Activated effector memory CD4-positive, alpha-beta T cell treated with anti-CD3 and anti-CD28 coated beads, Interleukin-2, amount 50 U/mL, for 16 hours (primary cell): ENCODE measurements around the gene ZNF655.
A peak's percentile ranks its signal among the peaks of the same experiment; 100 is the strongest.

Source experiments
- DNase-seq: peaks from one replicate; pipeline ENCODE4 v3.0.0-alpha.2; 2020

Gene ZNF655

DNA sequence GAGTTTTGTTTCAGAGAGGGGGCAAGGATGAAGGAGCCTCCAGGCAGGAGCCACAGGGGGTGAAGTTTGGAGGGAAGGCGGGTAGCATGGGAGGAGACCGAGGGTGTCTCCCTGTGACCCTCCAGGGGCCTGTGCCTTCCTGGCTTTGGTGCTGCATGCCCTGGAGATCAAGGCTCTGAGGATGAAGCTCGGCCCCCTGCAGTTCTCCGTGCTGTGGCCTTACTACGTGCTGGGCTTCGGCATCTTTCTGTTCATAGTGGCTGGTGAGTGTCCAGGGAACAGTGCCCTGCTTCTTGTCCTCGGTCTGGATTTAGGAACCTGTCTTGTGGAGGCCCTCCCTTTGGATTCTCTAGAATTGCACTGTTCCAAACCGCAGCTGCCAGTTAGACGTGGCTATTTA lies 49.1 kb downstream of the ZNF655 start:
- DNase-seq, result no peak

DNA sequence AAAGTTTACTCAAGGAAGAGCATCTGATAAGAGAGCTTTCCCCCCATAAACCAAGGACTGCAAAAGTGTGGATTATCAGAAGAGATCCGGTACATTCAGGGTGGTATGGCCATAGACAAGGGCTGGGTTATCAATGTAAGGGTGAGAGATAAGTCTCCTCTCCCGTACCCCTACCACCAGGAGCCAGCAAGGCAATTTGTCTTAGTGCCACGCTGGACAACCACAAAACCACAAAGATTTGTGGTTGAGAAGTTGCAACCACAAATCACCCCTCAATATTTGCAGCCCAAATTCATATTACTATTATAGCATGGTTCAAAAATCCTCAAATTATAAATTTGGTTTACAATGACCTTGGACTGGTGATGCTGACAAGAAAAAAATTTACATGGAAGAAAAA lies 56.1 kb downstream of the ZNF655 start:
- DNase-seq, result no peak

DNA sequence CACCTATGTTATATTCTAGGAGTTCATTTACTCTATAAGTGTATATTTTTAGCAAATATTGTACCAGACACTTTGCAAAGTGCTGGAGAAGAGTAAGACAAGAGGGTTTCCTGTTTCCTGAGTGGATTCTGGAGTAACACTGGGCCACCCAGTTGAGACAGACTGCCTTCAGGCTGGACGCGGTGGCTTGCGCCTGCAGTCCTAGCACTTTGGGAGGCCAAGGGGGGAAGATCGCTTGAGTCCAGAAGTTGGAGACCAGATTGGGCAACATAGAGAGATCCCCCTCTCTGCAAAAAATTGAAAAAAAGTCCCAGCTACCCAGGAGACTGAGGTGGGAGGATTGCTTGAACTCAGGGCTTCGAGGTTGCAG lies 57.5 kb downstream of the ZNF655 start:
- DNase-seq, result no peak

DNA sequence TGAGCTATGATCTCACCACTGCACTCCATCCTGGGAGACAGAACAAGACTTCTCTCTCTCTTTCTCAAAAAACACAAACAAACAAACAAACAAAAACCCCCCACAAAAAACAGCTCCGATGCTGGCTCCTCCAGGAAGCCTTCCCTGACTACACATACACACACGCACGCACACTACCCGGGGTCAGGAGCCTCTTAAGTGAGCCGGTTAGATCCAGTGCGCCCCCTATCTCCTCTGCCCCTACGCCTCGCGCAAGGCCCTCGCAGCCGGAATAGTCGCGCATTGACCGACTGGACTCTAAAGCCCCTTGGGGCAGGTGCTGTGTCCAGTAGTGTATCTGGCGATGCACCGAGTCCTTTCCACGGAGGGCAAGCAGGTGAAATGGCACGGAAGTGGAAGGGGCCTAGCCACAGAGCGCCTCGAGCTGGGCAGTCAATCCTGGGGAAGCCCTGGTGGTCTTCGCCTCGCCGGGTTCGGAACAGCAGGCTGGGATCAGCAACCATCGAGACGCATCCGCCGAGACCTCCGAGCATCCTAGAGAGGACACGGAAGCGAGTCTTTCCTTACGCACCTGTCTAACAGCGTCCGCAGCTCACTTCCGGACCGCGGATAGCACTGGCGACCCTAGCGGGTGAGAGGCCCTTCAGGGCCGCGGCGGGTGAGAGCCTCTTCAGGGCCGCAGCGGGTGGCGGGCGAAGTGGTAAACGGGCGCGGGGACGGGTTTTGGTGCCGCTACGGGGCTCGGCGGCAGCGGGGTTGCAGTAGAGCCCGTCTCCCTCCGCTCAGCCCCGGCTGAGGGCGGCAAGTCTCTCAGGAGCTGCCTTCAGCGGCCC lies 58.1 kb downstream of the ZNF655 start, which contains the start of gene ZSCAN25:
Gene ZSCAN25, plus strand, starts transcription at position 588 of the 833 bp plus-strand sequence. CDS start 2,661 bp downstream, outside the sequence.
- peak; percentile 94 for DNase-seq

DNA sequence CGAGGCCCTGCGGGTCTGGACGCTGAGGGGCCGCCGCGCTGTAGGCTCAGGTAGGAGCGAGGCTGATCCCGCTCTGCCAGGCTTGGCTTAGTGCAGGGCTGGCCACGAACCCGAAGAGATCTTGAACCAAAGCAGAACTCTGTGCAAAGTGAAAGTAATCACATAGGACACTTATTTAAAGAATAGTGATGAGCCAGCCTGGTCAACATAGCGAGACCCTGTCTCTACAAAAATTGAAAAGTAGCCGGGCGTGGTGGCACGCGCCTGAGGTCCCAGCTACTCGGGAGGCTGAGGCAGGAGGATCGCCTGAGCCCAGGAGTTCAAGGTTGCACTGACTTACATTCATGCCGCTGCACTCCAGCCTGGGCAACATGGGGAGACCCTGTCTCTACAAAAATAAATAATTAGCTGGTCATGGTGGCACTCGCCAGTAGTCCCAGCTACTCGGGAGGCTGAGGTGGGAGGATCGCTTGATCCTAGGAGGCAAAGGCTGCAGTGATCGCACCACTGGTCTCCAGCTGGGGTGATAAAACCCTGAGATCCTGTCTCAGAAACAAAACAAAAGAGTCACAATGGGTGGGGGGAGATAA lies 58.8 kb downstream of the ZNF655 start:
- no peak for DNase-seq

DNA sequence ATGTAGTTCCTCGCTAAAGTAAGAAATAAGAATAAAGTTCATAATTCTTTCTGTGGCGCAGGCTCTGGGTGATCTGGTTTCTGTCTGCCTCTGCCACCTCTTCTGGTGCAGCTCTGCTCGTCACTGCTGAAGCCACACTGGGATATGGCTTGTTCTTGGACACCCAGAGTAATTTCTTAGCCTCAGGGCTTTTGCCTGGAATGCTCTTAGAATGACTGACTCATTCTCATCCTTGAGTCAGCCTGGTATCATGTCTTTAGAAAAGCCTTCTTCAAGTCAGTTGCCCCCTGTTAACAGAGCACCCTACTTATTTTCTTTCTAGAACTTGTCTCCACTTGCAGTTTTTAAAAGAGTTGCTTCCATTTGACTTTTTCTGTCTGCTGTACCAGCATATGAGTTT lies 60.3 kb downstream of the ZNF655 start:
- no peak for DNase-seq

DNA sequence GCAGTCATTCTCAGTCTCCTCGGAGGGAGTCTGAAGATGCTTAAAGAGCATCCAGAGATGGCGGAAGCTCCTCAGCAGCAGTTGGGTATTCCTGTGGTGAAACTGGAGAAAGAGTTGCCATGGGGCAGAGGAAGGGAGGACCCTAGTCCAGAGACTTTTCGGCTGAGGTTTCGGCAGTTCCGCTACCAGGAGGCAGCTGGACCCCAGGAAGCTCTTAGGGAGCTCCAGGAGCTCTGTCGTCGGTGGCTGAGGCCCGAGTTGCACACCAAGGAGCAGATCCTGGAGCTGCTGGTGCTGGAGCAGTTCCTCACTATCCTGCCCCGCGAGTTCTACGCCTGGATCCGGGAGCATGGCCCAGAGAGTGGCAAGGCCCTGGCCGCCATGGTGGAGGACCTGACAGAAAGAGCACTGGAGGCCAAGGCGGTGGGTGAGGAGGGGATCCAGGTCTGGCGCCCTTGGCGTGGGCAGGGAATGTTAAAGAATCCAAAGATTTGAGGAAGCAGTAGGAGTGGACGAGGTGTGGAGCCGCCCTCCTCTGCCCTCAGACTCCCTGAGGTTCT lies 61.2 kb downstream of the ZNF655 start:
- no peak for DNase-seq

DNA sequence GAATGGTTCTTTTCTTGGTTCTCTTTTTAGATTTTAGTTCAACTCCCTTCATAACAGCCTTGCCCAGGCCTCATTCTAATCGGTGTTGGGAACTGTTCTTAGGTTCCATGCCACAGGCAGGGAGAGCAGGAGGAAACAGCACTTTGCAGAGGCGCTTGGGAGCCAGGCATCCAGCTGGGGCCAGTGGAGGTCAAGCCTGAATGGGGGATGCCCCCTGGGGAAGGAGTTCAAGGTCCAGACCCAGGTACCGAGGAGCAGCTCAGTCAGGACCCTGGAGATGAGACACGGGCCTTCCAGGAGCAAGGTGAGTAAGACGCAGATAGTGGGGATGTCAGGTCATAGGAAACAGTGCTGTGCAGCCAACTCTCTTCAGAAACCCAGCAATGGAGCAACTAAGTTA lies 62.8 kb downstream of the ZNF655 start:
- no peak for DNase-seq

DNA sequence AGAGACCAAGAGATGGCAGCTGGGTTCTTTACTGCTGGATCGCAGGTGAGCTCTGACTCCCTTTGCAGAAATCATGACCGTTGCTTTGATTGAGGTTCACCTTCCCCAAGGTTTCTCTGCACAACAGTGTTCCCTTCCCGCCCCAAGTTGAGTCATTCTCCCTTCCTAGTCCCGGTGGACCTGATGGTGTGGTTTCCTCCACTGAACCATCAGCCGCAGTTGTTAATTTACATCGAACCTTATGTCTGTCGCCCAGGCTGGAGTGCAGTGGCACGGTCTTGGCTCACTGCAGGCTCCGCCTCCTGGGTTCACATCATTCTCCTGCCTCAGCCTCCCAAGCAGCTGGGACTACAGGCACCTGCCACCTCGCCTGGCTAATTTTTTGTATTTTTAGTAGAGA lies 64.2 kb downstream of the ZNF655 start:
- DNase-seq, result no peak

DNA sequence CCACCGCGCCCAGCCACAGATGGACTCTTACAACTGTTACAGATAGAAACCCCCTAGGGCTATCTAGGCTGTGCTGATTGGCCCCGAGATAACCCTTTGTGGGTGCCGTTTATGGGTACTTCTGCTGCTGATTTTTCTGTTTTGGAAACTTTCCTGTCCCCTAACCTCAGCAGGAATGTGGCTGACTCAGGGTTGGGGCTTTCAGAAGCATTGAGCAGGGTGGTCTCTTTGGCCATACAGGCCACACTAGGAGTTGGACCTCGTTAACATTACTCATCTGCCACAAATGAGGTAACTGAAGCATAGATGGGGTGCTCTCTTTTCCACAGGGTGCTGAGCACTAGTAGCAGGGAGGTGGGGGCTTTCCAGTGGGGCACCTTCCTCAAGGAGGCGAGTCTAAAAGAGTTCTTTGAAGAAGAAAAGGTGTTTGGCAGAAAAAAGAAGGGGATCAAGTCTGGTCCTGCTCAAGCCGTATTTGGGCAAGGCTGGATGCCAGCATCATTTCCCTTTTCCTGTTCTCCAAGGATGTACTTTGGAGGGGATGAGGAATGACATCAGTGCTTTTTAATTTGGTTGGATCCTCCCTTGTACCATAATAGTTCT lies 64.8 kb downstream of the ZNF655 start:
- DNase-seq, result no peak

DNA sequence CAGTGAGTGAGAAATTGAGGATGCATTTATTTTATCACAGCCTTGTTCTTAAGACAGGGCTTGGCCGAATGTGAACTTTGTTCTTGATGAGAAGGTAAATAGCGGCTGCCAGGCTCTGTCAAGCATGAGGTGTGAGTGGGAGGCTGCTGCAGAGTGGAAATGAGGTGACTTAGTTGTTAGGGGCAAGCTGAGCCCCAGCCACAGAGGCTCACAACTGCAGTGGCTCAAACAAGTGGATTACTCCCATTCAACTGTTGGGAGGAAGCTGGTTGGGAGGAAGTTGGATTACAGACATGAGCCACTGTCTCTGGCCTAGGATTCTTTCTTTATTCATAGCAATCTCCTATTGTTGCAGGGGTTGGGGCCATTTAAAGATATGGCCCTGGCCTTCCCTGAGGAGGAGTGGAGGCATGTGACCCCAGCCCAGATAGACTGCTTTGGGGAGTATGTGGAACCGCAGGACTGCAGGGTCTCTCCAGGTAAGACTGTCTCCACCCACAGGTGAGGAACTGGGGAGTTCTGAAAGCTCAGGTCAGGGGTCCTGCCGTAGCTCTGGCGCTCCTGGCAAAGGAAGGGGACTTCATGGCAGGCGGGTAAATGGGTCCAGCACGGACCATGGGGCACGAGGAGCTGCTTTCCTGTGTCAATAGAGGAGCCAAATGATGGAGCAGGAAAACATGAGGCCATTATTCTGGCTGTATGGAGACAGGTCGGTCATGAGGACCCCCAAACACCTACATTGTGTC lies 65.4 kb downstream of the ZNF655 start:
- DNase-seq, result no peak

DNA sequence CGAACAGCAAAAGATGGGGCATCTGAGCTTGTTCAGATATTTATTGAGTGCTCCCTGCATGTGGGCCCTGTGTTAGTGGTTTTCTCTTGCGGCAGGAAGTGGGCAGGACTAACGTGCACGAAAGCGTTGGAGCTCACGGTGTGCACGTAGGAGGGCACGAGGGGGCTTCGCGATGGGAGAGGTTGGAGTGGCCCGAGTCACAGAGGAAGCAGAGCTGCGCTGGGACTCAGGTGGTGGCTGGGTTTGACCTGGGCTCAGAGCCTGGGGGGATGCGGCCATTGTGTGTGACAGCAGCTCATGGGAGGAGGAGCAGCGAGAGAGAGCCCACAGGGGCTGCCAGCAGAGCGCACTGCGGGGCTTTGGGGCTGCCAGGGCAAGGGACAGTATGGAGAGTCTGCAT lies 66.0 kb downstream of the ZNF655 start:
- peak; percentile 84 for DNase-seq

DNA sequence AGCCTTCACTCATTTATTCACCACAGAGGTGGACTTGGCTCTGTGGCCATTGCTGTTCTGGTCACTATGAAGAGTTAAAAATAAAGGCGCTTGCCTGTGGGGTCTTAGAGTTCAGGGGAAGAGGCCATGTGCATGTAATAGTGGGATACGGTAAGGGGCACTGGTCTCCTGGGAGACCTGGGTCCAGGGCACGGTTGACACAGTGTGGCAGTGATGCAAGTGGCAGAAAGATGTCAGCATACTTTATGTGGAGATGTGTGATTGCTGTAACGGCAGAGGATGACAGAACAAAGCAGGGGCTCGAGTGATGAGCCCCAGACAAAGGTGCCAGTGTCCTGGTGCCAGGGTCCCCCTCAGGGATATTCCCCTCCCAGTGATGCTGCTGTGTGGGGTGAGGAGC lies 66.9 kb downstream of the ZNF655 start:
- no peak for DNase-seq

DNA sequence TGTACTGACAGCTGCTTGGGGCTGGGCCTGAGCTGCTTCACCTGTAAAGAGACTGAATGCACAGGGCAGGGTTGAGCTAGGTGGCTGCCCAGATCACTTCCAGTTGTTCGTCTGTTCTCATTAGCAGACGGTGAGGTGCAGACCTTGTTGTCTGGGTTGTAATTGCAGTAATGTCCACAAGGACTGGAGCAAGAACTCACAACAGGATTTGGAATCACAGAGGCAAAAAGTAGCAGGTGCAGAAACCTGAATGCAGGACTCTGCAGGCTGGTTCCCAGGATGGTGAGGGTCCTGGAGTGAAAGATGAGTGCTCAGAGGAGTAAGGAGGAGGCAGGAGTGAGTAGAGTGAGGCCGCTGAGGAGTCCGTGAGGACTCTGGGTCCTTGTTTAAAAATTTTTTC lies 67.5 kb downstream of the ZNF655 start:
- DNase-seq, result no peak
